Stimulated activated CD4-positive, alpha-beta T cell treated with anti-CD3 and anti-CD28 coated beads, TNF-alpha, amount 100 ng/mL, for 48 hours (primary cell): ENCODE data around the gene RPRML.
A peak's percentile ranks its signal among the peaks of the same experiment; 100 is the strongest.

Experiments used
- DNase-seq, 3 donors: peaks; one replicate each; pipeline ENCODE4 v3.0.0-alpha.2; 2020; ENCODE audit warnings: low read depth in 3 of 3

RPRML gene

GRCh38 chr17:46944931-46945330 lies 34.1 kb downstream of the RPRML start:
- DNase-seq: no peak

GRCh38 chr17:46943501-46944393 lies 35.3 kb downstream of the RPRML start:
- DNase-seq: no peak

- DNase-seq: no peak
Observed at GRCh38 chr17:46943218-46943500, 35.9 kb downstream of the RPRML start.

GRCh38 chr17:46942441-46943217 lies 36.4 kb downstream of the RPRML start:
- DNase-seq: peak in 1 of 3 donors; percentile 26

- DNase-seq: peak; percentile 44 to 72 (median 47)
Observed at GRCh38 chr17:46940692-46941404, 38.2 kb downstream of the RPRML start.

GRCh38 chr17:46935658-46936266 lies 43.3 kb downstream of the RPRML start:
- no peak for DNase-seq

GRCh38 chr17:46931596-46931995 lies 47.5 kb downstream of the RPRML start:
- no peak for DNase-seq

- no peak for DNase-seq
Observed at GRCh38 chr17:46930051-46930450, 49.0 kb downstream of the RPRML start.

GRCh38 chr17:46929413-46929812 lies 49.6 kb downstream of the RPRML start:
- no peak for DNase-seq

- DNase-seq: no peak
Observed at GRCh38 chr17:46928467-46929261, 50.4 kb downstream of the RPRML start.
